HG03175 (cell line): ENCODE measurements around the gene IRF5.

Experiments
- ATAC-seq: cut with Tn5 transposase; IDR thresholded peaks from one replicate; pipeline ENCODE4 v1.9.1; 2021; ENCODE audit warnings: mild to moderate bottlenecking, moderate library complexity; ENCODE audit not compliant: unreplicated experiment

Gene IRF5

DNA sequence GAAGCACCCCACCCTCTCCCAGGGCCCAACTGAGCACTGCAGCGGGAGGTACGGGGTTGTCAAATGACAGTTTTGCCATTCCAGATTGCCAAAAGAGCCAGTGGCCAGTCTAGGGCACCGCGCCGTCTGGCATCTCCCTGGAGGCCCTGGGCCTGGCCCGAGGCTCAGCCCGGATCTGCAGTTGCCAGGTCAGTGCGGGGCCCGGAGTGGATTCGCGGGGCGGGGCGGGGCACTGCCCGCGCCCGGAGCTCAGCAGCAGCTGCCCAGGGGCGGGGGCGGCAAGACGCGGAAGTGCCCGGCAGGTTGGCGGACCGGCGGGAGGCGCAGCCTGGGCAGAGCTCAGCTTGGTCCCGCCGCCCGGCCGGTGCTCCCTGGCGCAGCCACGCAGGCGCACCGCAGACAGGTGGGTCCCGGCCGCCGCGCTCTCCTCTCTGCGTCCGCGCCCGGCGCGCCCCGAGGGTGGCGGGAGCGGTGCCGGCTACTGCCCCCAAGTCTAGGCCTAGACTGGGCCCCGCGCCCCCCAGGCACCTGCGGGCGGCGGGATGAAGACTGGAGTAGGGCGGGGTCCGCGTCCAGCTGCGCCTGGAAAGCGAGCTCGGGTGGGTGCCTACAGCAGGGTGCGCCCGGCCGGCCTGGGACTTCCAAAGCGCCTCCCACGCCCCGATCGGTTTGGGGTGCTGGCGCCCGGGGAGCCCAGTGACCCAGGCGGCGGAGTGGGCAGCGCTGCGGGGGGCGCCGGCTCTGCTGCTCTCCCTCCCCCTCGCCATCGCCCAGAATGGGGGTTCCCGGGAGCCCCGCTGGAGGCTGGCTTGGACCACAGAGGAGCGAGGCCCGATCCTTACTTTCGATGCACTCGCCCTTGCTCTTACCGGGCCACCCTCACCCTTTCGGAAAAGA lies at the start of gene IRF5:
Gene IRF5 (plus strand): TSS at position 281 of the 897 bp plus-strand sequence. CDS start 4,155 bp downstream, outside the sequence.
- ATAC-seq: no peak

DNA sequence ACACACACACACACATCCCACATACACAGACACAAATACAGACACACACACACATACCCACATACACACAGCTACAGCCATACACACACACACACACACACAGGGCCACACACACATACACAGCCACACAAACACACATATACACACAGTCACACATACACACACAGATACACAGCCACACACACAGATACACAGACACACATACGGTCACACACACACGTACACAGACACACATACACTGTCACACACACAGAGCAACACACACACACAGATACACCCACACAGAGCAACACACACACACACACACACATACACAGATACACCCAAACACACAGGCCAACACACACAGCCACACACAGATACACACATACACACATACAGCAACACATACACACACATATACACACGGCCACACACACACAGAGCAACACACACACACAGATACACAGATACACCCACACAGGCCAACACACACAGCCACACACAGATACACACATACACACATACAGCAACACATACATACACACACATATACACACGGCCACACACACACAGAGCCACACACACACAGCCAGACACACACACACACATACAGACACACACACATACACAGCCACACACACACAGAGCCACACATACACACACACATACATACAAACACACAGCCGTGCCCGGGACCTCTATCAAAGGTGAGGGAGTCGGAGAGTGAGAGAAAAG lies 49.5 kb upstream of the IRF5 start:
- no peak for ATAC-seq

DNA sequence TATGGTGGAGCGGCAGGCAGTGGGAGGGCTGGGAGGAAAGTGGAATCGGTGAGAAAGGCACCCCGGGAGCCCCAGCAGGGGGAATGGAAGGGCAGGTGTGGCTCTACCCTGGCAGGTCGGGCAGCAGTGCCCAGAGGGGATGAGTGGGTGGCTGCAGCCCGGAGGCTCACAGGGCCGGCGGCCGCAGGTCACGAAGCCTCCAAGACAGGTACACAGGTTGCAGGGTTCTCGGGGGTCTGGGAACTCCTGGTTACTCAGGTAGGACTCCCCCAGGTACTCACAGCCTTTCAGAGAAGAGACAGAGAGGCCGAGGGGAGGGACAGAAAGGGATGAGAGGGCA lies 49.0 kb upstream of the IRF5 start:
- no peak for ATAC-seq

- no peak for ATAC-seq
Measured at GRCh38 chr7:128889121-128889520, 48.6 kb upstream of the IRF5 start.

DNA sequence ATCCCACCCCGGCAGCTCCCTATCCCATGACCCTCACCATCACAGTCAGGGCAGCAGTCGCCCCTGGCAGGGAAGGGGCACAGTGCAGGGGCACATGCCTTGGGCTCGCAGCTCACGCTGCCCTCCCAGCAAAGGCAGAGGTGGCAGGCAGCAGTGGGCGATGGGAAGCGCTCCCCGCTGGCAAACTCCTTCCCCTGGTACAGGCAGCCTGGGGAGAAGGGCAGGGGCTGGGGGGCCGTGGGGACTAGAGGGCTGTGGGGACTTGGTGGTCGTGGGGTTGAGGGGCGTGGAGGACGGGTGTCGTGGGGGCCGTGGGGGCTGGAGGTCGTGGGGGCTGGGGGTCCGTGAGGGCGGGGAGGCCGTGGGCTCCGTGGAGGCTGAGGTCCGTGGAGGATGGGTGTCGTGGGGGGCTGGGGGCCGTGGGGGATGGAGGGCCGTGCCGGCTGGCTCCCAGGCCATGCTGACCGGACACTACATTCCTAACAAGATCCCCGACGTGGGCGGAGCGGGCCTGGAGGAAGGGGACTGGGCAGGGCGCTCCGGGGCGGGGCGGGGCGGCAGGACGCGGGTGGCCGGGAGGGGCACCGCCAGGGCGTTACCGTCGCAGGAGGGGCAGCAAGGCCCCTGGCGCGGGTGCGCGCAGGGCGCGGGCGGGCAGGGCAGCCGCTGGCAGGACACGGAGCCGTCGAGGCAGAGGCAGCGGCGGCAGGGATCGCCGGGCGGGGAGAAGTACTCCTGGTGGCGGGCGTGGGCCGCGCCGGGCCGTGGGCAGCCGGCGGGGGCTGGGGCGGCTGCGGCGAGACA lies 47.2 kb upstream of the IRF5 start:
- no peak for ATAC-seq

DNA sequence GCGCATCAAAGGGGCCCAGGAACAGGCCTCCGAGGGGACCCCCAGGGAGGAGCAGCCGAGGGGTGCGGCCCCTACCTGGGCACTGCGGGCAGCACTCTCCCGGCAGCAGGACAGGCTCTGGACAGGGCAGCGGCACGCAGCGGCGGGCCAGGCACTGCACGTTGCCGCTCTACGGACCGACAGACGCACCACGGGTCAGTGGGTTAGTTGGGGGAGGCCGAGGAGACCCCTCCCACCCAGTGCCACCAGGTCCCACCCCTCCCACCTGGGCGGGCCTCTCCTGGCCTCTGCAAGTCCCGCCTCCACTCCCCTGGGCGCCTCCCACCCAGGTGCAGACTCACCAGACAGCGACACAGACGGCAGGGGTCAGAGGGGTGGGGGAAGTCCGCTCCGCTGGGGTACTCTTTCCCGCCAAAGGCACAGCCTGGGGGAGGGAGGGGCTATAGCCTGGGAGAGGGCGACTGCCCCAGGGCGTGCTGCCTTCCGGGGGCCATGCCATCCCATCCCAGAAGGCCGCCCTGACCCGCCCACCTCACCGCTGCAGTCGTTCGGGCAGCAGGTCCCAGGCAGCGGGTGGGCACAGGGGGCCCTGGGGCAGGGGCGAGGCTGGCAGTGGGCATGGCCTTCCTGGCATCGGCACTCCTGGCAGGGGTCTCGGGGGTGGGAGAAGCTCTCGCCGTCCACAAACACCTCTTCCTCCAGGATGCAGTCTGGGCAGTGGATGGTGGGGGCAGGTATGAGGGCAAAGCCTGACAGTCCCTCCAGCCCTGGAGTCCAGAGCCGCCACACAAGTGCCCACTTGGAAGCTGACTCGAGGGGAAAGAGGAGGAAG lies 46.4 kb upstream of the IRF5 start:
- ATAC-seq: no peak

DNA sequence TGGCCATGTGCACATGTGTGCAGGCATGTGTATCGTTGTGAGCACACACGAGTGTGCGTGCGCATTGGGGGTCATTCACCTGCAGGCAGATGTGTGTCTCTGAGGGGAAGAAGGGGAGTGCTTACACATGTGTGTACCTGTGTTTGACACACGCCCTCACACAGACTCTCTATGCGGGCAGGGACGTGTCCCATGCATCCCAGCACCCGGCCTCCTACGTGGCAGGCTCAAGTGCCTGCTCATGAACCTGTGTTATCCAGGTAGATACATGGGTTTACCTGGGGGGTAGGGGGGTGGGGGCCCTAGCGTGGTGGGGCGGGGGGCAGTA lies 45.8 kb upstream of the IRF5 start:
- ATAC-seq: no peak

- no peak for ATAC-seq
Measured at GRCh38 chr7:128892521-128893250, 45.0 kb upstream of the IRF5 start.

- no peak for ATAC-seq
Measured at GRCh38 chr7:128893251-128894100, 44.3 kb upstream of the IRF5 start.

- no peak for ATAC-seq
Measured at GRCh38 chr7:128894101-128894440, 43.7 kb upstream of the IRF5 start.

GRCh38 chr7:128895320-128895719 lies 42.4 kb upstream of the IRF5 start:
- no peak for ATAC-seq

DNA sequence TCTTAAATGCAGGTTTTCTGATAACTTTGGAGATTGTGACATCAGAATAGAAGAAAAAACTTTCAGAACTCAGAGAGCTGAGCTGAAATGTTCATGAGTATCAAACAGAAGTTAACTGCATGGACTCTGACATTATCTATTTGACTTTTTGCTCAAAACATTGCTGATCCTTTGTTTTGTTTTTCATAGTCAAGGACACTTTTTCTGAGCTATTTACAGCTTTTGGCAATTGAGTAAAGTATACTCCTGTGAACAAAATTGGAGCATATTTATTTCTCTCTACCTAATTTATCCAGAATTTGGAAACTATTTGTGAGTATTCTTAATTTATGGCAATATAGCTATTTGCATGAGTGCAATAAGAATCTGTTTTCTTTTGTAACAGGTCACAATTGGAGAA lies 38.3 kb upstream of the IRF5 start:
- no peak for ATAC-seq

GRCh38 chr7:128900237-128900636 lies 37.5 kb upstream of the IRF5 start:
- no peak for ATAC-seq

DNA sequence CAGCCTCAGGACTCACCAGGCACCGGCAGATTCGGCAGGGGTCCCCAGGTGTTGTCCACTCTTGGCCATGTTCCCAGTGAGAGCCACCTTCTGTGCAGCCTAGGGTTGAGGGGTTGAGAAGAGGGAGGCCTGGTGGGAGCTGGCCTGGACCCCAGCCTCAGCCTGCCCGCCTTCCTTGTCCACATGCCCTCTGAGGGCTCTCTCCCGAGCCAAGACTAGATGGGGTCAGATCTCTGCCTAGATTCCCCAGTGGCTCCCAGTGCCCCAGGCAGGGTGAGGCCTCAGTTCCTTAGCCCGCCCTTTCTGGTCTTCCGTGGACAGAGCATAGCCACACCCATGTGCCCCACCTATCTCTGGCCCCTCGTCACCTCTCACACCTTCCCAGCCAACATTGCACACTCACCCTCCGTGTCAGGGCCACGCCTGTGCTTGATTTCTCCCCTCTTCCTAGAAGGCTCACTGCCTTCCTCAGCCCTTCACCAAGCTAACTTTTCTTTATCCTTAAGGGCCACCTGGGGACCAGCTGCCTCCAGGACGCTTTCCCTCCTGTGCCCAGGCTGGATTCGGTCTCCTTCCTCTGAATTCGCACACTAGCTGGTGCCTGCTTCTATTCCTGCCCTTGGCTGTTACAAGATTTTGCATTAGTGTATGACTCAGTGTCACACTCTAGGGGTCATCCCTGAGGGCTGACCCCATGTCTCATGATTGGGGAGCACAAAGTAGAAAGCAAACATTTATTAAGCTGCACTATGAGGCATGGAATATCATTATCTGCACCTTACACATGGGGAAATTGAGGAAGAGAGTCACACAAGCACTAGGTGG lies 34.8 kb upstream of the IRF5 start:
- ATAC-seq: no peak

DNA sequence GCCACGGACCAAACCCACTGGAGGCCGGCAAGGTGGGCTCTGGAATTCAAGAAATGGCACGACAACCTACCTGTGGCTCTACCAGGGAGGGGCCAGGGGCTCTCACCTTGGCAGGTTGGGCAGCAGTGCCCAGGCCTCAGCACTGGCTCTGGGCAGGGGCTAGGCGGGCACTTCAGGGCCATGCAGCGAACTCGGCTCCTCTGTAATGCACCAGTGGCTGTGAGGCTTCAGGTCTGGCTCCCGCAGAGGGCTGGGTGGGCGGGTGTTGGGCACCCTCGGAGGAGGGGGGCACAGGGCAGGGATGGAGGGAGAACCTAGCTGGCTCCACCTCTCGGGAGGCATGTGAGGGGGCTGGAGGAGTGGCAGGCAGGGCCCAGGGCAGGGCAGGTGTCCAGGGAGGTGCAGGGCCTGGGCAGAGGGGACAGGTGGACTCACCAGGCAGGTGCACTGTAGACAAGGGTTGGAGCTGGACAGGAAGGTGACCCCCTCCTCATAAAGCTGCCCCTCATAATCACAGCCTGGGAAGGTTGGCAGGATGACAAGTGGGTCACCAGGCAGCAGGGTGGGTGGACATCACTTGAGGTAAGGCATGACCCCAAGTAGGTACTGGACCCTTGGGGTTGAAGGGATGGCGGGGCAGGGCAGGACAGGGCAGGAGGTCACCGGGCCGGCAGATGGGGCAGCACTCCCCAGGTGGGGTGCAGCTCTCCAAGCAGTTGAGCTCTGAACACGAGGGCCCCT lies 33.9 kb upstream of the IRF5 start:
- ATAC-seq: no peak

- ATAC-seq: no peak
Measured at GRCh38 chr7:128904381-128905197, 33.1 kb upstream of the IRF5 start.
